HCT116 (cell line): ENCODE measurements around the gene PHF1. TPM values are rescaled to one million over a fixed set of nuclear protein-coding genes. Genes with fewer than 3 reads are reported as not detected.

Experiments used
- ATAC-seq: fragments of 200-7000 bp; cut with Tn5 transposase; 2 replicates; pipeline ENCODE4 v1.9.1; 2020; ENCODE audit warnings: mild to moderate bottlenecking, moderate library complexity
- BruUV-seq: library from RNA; stranded (reverse); fragments of 400-500 nt; replicated peaks from 2 replicates; lab custom pipeline; 2021; lab: Mats Ljungman, UMichigan
- CTCF ChIA-PET: fragments of 300-600 bp; sonication (Branson Sonifier 250); formaldehyde crosslinking; loops from one replicate; lab custom pipeline; 2021; ENCODE audit warnings: antibody characterized with exemption; lab: Charles Lee
- POLR2A ChIA-PET: fragments of 300-600, 350-600 bp; sonication (Branson Sonifier 250); formaldehyde crosslinking; loops from one replicate; lab custom pipeline; 2021; ENCODE audit warnings: antibody characterized with exemption; lab: Charles Lee
- RAD21 ChIA-PET, 2 experiments: fragments of 300-600 bp; sonication (Branson Sonifier 250); formaldehyde crosslinking; loops; one replicate each; lab custom pipeline; 2023; ENCODE audit warnings: low total read pairs in 2 of 2; ENCODE audit not compliant: uncharacterized antibody in 2 of 2, unreplicated experiment in 2 of 2, low non-redundant PET in 1 of 2; lab: Charles Lee
- DNase-seq: peaks from one replicate; pipeline ENCODE4 v3.0.0-alpha.2; 2010; ENCODE audit warnings: low read depth, low spot score
- H2AFZ ChIP-seq: fragments of 200-600 bp; shearing (Covaris generic), sonication (generic); 2 replicates; pipeline ENCODE4 v1.6.1; 2017; ENCODE audit warnings: low read depth, mixed run types, mixed read lengths, antibody characterized with exemption, low read length; ENCODE audit not compliant: poor library complexity, severe bottlenecking
- H3K27ac ChIP-seq: 2 replicates; pipeline ENCODE4 v1.5.1; 2012; ENCODE audit warnings: low read depth, low read length
- H3K27me3 ChIP-seq: fragments of 200-600 bp; sonication (generic); 2 replicates; pipeline ENCODE4 v1.6.1; 2016; ENCODE audit warnings: mixed run types, low read length, mixed read lengths; ENCODE audit not compliant: insufficient read depth
- H3K36me3 ChIP-seq, 2 experiments: fragments of 200-500 bp in 1 of 2; fragments of 200-600 bp in 1 of 2; sonication (Bioruptor generic) in 1 of 2; sonication (generic) in 1 of 2; 2 replicates each; pipeline versions ENCODE4 v1.5.1 to v1.6.1; 2014 to 2016; ENCODE audit warnings: low read length in 2 of 2, inconsistent platforms in 1 of 2, mixed read lengths in 1 of 2, mixed run types in 1 of 2; ENCODE audit not compliant: insufficient read depth in 2 of 2, control insufficient read depth in 1 of 2
- H3K4me1 ChIP-seq, 2 experiments: fragments of 200-600 bp in 1 of 2; sonication (generic) in 1 of 2; 2 replicates each; pipeline versions ENCODE4 v1.5.1 to v1.6.1; 2012 to 2017; ENCODE audit warnings: low read length in 2 of 2, inconsistent platforms in 1 of 2, mild to moderate bottlenecking in 1 of 2, mixed read lengths in 1 of 2, mixed run types in 1 of 2, moderate library complexity in 1 of 2; ENCODE audit not compliant: insufficient read depth in 2 of 2, control insufficient read depth in 1 of 2
- H3K4me2 ChIP-seq: fragments of 200-600 bp; sonication (generic); 2 replicates; pipeline ENCODE4 v1.6.1; 2017; ENCODE audit warnings: mixed run types, low read length, mixed read lengths
- H3K4me3 ChIP-seq, 2 experiments: fragments of 200-600 bp in 1 of 2; sonication (generic) in 1 of 2; replicated peaks in 1 of 2; 2 replicates each; pipeline ENCODE4 v1.5.1; 2011 to 2016; ENCODE audit warnings: low read length in 2 of 2, control low read depth in 1 of 2, low read depth in 1 of 2, mild to moderate bottlenecking in 1 of 2, mixed read lengths in 1 of 2, mixed run types in 1 of 2
- H3K79me2 ChIP-seq: fragments of 200-600 bp; sonication (generic); 2 replicates; pipeline ENCODE4 v1.6.1; 2017; ENCODE audit warnings: mild to moderate bottlenecking, mixed run types, low read length, moderate library complexity, mixed read lengths; ENCODE audit not compliant: insufficient read depth
- H3K9ac ChIP-seq: fragments of 200-600 bp; sonication (generic); 2 replicates; pipeline ENCODE4 v1.6.1; 2016; ENCODE audit warnings: low read length, mixed read lengths
- H3K9me2 ChIP-seq: fragments of 200-600 bp; sonication (generic), shearing (Covaris generic); 2 replicates; pipeline ENCODE4 v1.6.1; 2017; ENCODE audit warnings: mixed run types, mild to moderate bottlenecking, moderate library complexity; ENCODE audit not compliant: insufficient read depth
- H3K9me3 ChIP-seq, 2 experiments: fragments of 200-500 bp in 1 of 2; fragments of 200-600 bp in 1 of 2; sonication (Bioruptor generic) in 1 of 2; sonication (generic) in 1 of 2; 2 replicates each; pipeline ENCODE4 v1.6.1; 2014 to 2017; ENCODE audit warnings: low read length in 2 of 2, mixed read lengths in 2 of 2, inconsistent platforms in 1 of 2, low read depth in 1 of 2, mild to moderate bottlenecking in 1 of 2, mixed run types in 1 of 2, moderate library complexity in 1 of 2; ENCODE audit not compliant: control insufficient read depth in 1 of 2, insufficient read depth in 1 of 2
- H4K20me1 ChIP-seq: fragments of 200-600 bp; sonication (generic), shearing (Covaris generic); 2 replicates; pipeline ENCODE4 v1.6.1; 2017; ENCODE audit warnings: mixed run types, mild to moderate bottlenecking, moderate library complexity; ENCODE audit not compliant: insufficient read depth
- EZH2 ChIP-seq: fragments of 200-600 bp; sonication (generic); IDR thresholded peaks from 2 replicates; pipeline ENCODE4 v1.6.1; 2017; ENCODE audit warnings: antibody characterized with exemption, mixed run types
- intact Hi-C: fragments of 100-400 bp; cut with micrococcal nuclease; formaldehyde crosslinking; loops from 2 replicates; pipeline ENCODE4 v1.10.0; 2022
- total RNA-seq: library from RNA; stranded (reverse); gene quantifications from one replicate; pipeline ENCODE4 v1.2.1, GENCODE V29; 2021; ENCODE audit not compliant: unreplicated experiment
- TF ChIP-seq, protein P1 (sequence below), 3 experiments: fragments of 200-600 bp in 1 of 3; sonication (generic) in 1 of 3; IDR thresholded peaks in 2 of 3; conservative IDR thresholded peaks in 1 of 3; 2 replicates each; pipeline ENCODE4 v1.5.1; 2012 to 2017; ENCODE audit warnings: low read depth in 2 of 3, low read length in 2 of 3, antibody characterized with exemption in 1 of 3, borderline replicate concordance in 1 of 3, control low read depth in 1 of 3, mild to moderate bottlenecking in 1 of 3, mixed read lengths in 1 of 3, mixed run types in 1 of 3, moderate library complexity in 1 of 3; ENCODE audit not compliant: insufficient read depth in 1 of 3

Gene PHF1
- total RNA-seq, 1 experiment from 2014 or later: 40.2 TPM

GRCh38 chr6:33418690-33419291, 8.0 kb downstream of the PHF1 start:
- H3K9ac ChIP-seq: peak overlapping the region; percentile 70
- peaks cover 32% of the 10 kb centered on the region for H3K79me2 ChIP-seq
- H4K20me1 ChIP-seq: no peaks in the 10 kb centered on the region
- no peak overlapping the region for H2AFZ ChIP-seq
- intact Hi-C loops: loop anchor here (10.0 kb wide), 1 partner anchor 214 kb away; the partner anchor contains the start of genes HSD17B8, RING1, RXRB and SLC39A7
- no peaks in the 10 kb centered on the region for H3K9me3 ChIP-seq
- DNase-seq (no peak), ATAC-seq (no peak)
- H3K4me2 ChIP-seq: peak overlapping the region; percentile 97
- H3K36me3 ChIP-seq: peaks cover 5 to 18% of the 10 kb centered on the region in 2 experiments; a peak in 2 of 4 replicates
- TF ChIP-seq EZH2: no peak
- TF ChIP-seq, protein P1, sequence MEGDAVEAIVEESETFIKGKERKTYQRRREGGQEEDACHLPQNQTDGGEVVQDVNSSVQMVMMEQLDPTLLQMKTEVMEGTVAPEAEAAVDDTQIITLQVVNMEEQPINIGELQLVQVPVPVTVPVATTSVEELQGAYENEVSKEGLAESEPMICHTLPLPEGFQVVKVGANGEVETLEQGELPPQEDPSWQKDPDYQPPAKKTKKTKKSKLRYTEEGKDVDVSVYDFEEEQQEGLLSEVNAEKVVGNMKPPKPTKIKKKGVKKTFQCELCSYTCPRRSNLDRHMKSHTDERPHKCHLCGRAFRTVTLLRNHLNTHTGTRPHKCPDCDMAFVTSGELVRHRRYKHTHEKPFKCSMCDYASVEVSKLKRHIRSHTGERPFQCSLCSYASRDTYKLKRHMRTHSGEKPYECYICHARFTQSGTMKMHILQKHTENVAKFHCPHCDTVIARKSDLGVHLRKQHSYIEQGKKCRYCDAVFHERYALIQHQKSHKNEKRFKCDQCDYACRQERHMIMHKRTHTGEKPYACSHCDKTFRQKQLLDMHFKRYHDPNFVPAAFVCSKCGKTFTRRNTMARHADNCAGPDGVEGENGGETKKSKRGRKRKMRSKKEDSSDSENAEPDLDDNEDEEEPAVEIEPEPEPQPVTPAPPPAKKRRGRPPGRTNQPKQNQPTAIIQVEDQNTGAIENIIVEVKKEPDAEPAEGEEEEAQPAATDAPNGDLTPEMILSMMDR (IDR thresholded peaks at IDR 0.05 in 2 of 3, conservative IDR thresholded peaks at IDR 0.05 in 1 of 3; ENCODE audit: borderline replicate concordance in 1 of 3, insufficient read depth in 1 of 3, low read depth in 2 of 3, low read length in 2 of 3): 0 out of 6 replicates have a peak, but pooled peaks of 1 of the 3 experiments have one; percentile 3
- H3K27ac ChIP-seq: peak overlapping the region; percentile 76
- BruUV-seq: TSS peak; percentile 94
- ChIA-PET POLR2A (interaction anchor here (0.5 to 1.2 kb wide), 2 partner anchors 10 to 158 kb away, joined by 3 read pairs; no protein-coding TSS in a partner anchor), CTCF (interaction anchor here (1.0 to 1.4 kb wide), 4 partner anchors 9 to 28 kb away, joined by 3 to 4 read pairs (median 4); no protein-coding TSS in a partner anchor), RAD21 (no interaction called here)
- peak overlapping the region; percentile 33 to 86 for H3K4me3 ChIP-seq
- H3K27me3 ChIP-seq: no peaks in the 10 kb centered on the region
- H3K9me2 ChIP-seq: no peaks in the 10 kb centered on the region
- peaks cover 13 to 29% of the 10 kb centered on the region in 2 experiments for H3K4me1 ChIP-seq
